Hepatocyte (in vitro differentiated cells): ENCODE data around the gene ADAMTS12.

ENCODE experiments used
- EZH2 ChIP-seq: fragments of 200-600 bp; sonication (generic); IDR thresholded peaks from 2 replicates; pipeline ENCODE4 v1.6.1; 2016; ENCODE audit warnings: antibody characterized with exemption, mild to moderate bottlenecking, borderline replicate concordance
- TF ChIP-seq, protein P1 (sequence below): fragments of 200-600 bp; sonication (generic); IDR thresholded peaks from 2 replicates; pipeline ENCODE4 v1.5.1; 2016; ENCODE audit warnings: antibody characterized with exemption, mild to moderate bottlenecking; ENCODE audit not compliant: poor library complexity

DNA sequence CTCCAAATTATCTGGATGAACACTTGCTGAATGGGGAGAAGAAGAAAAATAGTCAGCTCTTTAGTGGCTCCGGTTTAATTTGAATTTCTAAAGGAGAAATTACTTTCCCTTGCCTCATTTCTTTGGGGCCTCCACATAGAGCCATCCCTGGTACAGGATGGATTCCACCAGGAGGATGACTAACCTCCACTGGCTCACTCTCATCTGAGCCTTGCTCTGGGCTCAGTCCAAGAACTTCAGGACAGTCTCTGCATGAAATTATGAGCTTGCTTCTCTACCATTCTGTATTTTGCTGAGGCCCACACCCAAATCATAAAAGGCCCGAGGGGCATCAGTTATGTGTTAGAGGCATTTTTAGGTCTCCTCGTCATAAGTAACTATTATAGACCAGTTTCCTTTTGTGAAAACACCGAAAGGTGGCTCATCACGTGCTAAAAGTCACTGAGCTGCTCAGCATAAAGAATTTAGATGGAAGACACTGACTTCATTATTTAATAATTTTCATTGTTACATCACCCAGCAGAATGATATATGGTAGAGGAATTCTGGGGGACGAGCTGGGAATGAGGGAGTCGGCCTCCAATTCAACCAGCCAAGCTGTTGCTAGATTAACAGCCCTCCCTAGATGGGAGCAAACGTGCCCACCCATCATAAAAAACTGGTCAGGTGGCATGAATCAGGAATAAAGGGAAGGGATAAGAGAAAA lies 228.9 kb downstream of the ADAMTS12 start:
- TF ChIP-seq, protein P1, sequence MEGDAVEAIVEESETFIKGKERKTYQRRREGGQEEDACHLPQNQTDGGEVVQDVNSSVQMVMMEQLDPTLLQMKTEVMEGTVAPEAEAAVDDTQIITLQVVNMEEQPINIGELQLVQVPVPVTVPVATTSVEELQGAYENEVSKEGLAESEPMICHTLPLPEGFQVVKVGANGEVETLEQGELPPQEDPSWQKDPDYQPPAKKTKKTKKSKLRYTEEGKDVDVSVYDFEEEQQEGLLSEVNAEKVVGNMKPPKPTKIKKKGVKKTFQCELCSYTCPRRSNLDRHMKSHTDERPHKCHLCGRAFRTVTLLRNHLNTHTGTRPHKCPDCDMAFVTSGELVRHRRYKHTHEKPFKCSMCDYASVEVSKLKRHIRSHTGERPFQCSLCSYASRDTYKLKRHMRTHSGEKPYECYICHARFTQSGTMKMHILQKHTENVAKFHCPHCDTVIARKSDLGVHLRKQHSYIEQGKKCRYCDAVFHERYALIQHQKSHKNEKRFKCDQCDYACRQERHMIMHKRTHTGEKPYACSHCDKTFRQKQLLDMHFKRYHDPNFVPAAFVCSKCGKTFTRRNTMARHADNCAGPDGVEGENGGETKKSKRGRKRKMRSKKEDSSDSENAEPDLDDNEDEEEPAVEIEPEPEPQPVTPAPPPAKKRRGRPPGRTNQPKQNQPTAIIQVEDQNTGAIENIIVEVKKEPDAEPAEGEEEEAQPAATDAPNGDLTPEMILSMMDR, result no peak
- no peak for TF ChIP-seq EZH2
